HEK293T (cell line): ENCODE data around the gene TENT4A.

Experiments used
- BHLHE40 ChIP-seq: fragments of 450-650 bp; IDR thresholded peaks from 2 replicates; pipeline ENCODE4 v1.6.1; 2016; ENCODE audit warnings: mild to moderate bottlenecking, moderate library complexity, borderline replicate concordance
- CTBP1 ChIP-seq: fragments of 450-650 bp; IDR thresholded peaks from 2 replicates; pipeline ENCODE4 v1.6.1; 2016; ENCODE audit warnings: borderline replicate concordance
- ELF4 ChIP-seq: fragments of 450-650 bp; IDR thresholded peaks from 2 replicates; pipeline ENCODE4 v1.6.1; 2017; ENCODE audit warnings: antibody characterized with exemption
- FOXM1 ChIP-seq: fragments of 450-650 bp; IDR thresholded peaks from 2 replicates; pipeline ENCODE4 v1.6.1; 2017; ENCODE audit warnings: mild to moderate bottlenecking, borderline replicate concordance
- PKNOX1 ChIP-seq: fragments of 450-650 bp; IDR thresholded peaks from 2 replicates; pipeline ENCODE4 v1.6.1; 2016
- SP1 ChIP-seq: fragments of 450-650 bp; IDR thresholded peaks from 2 replicates; pipeline ENCODE4 v1.6.1; 2017
- ZNF384 ChIP-seq: fragments of 450-650 bp; IDR thresholded peaks from 2 replicates; pipeline ENCODE4 v1.6.1; 2016

GRCh38 chr5:6726006-6726405 lies 12.8 kb downstream of the TENT4A start:
- no peak for TF ChIP-seq FOXM1
- TF ChIP-seq ELF4 = no peak
- TF ChIP-seq CTBP1 = no peak
- TF ChIP-seq BHLHE40 = no peak
- no peak for TF ChIP-seq ZNF384
- no peak for TF ChIP-seq PKNOX1
- no peak for TF ChIP-seq SP1
